HG02840 (cell line): ENCODE data around the gene ARHGAP26.
"Not testable (repeated sequence)": the region's sequence is repeated elsewhere in the genome, so short reads cannot be mapped to it uniquely, and the experiment has no call there.

Experiments used
- ATAC-seq: cut with Tn5 transposase; IDR thresholded peaks from one replicate; pipeline ENCODE4 v1.9.1; 2021; ENCODE audit warnings: mild to moderate bottlenecking, moderate library complexity, moderate number of reproducible peaks; ENCODE audit not compliant: unreplicated experiment, low FRiP score

The ARHGAP26 gene

GRCh38 chr5:143183989-143184388 lies 413.8 kb downstream of the ARHGAP26 start:
- ATAC-seq = no peak

- no peak for ATAC-seq
These were observed 416.4 kb downstream of the ARHGAP26 start for GRCh38 chr5:143186623-143187022.

- ATAC-seq = no peak
These were observed 417.3 kb downstream of the ARHGAP26 start for GRCh38 chr5:143187495-143187894.

GRCh38 chr5:143188083-143188482 lies 417.9 kb downstream of the ARHGAP26 start:
- no peak for ATAC-seq

GRCh38 chr5:143188692-143189091 lies 418.5 kb downstream of the ARHGAP26 start:
- no peak for ATAC-seq

GRCh38 chr5:143190260-143190810 lies 420.2 kb downstream of the ARHGAP26 start:
- ATAC-seq = no peak

- no peak for ATAC-seq
These were observed 421.5 kb downstream of the ARHGAP26 start for GRCh38 chr5:143191720-143192119.

GRCh38 chr5:143192191-143192900 lies 422.2 kb downstream of the ARHGAP26 start:
- no peak for ATAC-seq

- ATAC-seq = no peak
These were observed 424.0 kb downstream of the ARHGAP26 start for GRCh38 chr5:143194206-143194605.

GRCh38 chr5:143194713-143195112 lies 424.5 kb downstream of the ARHGAP26 start:
- no peak for ATAC-seq

- no peak for ATAC-seq
These were observed 425.3 kb downstream of the ARHGAP26 start for GRCh38 chr5:143195491-143195890.

- no peak for ATAC-seq
These were observed 426.6 kb downstream of the ARHGAP26 start for GRCh38 chr5:143196601-143197259.

GRCh38 chr5:143197260-143197656 lies 427.1 kb downstream of the ARHGAP26 start:
- ATAC-seq = no peak

GRCh38 chr5:143198332-143198731 lies 428.2 kb downstream of the ARHGAP26 start:
- no peak for ATAC-seq

GRCh38 chr5:143199161-143199560 lies 429.0 kb downstream of the ARHGAP26 start:
- ATAC-seq = no peak

- ATAC-seq = no peak
These were observed 429.7 kb downstream of the ARHGAP26 start for GRCh38 chr5:143199843-143200242.

- no peak for ATAC-seq
These were observed 430.7 kb downstream of the ARHGAP26 start for GRCh38 chr5:143200781-143201398.

- no peak for ATAC-seq
These were observed 431.4 kb downstream of the ARHGAP26 start for GRCh38 chr5:143201589-143201988.

GRCh38 chr5:143203301-143203956 lies 433.3 kb downstream of the ARHGAP26 start:
- ATAC-seq = not testable (repeated sequence)

- no peak for ATAC-seq
These were observed 434.5 kb downstream of the ARHGAP26 start for GRCh38 chr5:143204474-143205246.
